ENCODE results near the gene CYP2A7.

DNA sequence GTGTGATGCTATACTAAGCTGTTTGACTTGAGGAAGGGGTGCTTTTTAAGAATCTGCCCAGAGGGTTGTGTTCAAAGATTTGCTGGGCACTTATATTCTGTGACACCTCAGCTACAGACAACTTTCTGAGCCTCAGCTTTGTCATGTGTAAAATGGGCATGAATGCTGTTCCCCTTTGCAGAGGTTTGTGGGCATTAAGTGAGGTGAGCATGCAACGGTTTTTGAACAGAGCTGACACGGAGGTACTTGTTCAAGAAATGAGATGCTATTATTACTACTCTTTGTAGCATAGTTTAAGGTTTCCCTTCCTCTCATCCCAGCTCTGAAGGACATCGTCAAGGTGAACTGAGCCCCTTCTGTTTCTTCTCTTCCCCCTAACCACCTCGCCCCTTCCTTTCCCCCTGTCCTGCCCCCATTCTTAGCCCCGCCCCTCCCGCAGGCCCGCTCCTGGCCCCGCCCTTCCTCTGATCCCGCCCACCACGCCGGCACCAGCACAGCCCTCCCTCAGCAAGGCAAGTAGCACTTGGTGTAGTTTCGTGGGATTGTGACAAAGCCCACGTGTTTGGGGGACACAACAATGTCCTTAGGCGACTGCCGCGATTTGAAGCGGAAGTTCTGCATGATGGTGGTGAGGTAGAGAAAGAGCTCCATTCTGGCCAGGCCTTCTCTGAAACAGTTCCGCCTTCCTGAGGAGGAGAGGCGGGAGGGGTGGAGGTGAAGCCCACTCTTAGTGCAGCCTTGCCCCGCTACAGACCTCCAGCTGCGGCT lies 26.1 kb upstream of the CYP2A7 start:
- TF ChIP-seq ZNF146 (tag by site-specific recombination; IDR thresholded peaks at IDR 0.05) (no peak), ZNF239 (tag by site-specific recombination; IDR thresholded peaks at IDR 0.05) (no peak), ZNF707 (tag by site-specific recombination; IDR thresholded peaks at IDR 0.05) (no peak), ZNF10 (tag by site-specific recombination; IDR thresholded peaks at IDR 0.05) (no peak), ZNF792 (tag by site-specific recombination; IDR thresholded peaks at IDR 0.05) (no peak), ZBTB26 (tag by site-specific recombination; optimal IDR thresholded peaks at IDR 0.05) (no peak)
- TF ChIP-seq, protein P1, sequence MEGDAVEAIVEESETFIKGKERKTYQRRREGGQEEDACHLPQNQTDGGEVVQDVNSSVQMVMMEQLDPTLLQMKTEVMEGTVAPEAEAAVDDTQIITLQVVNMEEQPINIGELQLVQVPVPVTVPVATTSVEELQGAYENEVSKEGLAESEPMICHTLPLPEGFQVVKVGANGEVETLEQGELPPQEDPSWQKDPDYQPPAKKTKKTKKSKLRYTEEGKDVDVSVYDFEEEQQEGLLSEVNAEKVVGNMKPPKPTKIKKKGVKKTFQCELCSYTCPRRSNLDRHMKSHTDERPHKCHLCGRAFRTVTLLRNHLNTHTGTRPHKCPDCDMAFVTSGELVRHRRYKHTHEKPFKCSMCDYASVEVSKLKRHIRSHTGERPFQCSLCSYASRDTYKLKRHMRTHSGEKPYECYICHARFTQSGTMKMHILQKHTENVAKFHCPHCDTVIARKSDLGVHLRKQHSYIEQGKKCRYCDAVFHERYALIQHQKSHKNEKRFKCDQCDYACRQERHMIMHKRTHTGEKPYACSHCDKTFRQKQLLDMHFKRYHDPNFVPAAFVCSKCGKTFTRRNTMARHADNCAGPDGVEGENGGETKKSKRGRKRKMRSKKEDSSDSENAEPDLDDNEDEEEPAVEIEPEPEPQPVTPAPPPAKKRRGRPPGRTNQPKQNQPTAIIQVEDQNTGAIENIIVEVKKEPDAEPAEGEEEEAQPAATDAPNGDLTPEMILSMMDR (tag by site-specific recombination; IDR thresholded peaks at IDR 0.05), result no peak
